Vagina (tissue), 2 donors: Measurements from ENCODE around the gene C6orf141. TPM values are rescaled to one million over a fixed set of nuclear protein-coding genes. Genes with fewer than 3 reads are reported as not detected.

Experiments used
- DNase-seq, 2 donors: peaks; one replicate each; pipeline ENCODE4 v3.0.0-alpha.2; 2017; ENCODE audit errors: extremely low spot score in 2 of 2
- H3K27ac ChIP-seq: fragments of 200-600 bp; sonication (generic); one replicate; pipeline ENCODE4 v1.5.1; 2019
- H3K27me3 ChIP-seq: fragments of 200-600 bp; sonication (generic); one replicate; pipeline ENCODE4 v1.5.1; 2019
- H3K36me3 ChIP-seq, 2 donors: fragments of 200-600 bp; sonication (generic); one replicate each; pipeline ENCODE4 v1.5.1; 2017 to 2019
- H3K4me1 ChIP-seq: fragments of 200-600 bp; sonication (generic); one replicate; pipeline ENCODE4 v1.5.1; 2019
- H3K4me3 ChIP-seq, 2 donors: fragments of 200-600 bp; sonication (generic); 1 replicate in 1 of 2; 2 replicates in 1 of 2; pipeline ENCODE4 v1.5.1; 2016 to 2019
- H3K9me3 ChIP-seq: fragments of 200-600 bp; sonication (generic); one replicate; pipeline ENCODE4 v1.5.1; 2019
- CTCF ChIP-seq, 3 experiments: fragments of 450-650 bp in 2 of 3; fragments of 200-600 bp in 1 of 3; sonication (generic) in 1 of 3; IDR thresholded peaks; one replicate each; pipeline ENCODE4 v1.5.1; 2017 to 2019; ENCODE audit warnings: antibody characterized with exemption in 3 of 3, mild to moderate bottlenecking in 2 of 3, moderate library complexity in 2 of 3
- POLR2A ChIP-seq, 2 donors: fragments of 450-650 bp; IDR thresholded peaks; one replicate each; pipeline ENCODE4 v1.6.1; 2017; ENCODE audit warnings: antibody characterized with exemption in 2 of 2, mild to moderate bottlenecking in 2 of 2, moderate library complexity in 2 of 2
- POLR2AphosphoS5 ChIP-seq, 2 donors: sonication (generic); formaldehyde crosslinking; IDR thresholded peaks; one replicate each; pipeline ENCODE4 v1.9.0; 2017; ENCODE audit warnings: antibody characterized with exemption in 2 of 2, mild to moderate bottlenecking in 2 of 2, low read depth in 1 of 2; ENCODE audit not compliant: insufficient read depth in 1 of 2
- intact Hi-C: fragments of 100-400 bp; cut with DNase I; formaldehyde crosslinking; loops from one replicate; pipeline ENCODE4 v1.15.1; 2023
- total RNA-seq: library from RNA; depleted of rRNA; stranded (reverse); fragments of >200 nt; gene quantifications from one replicate; pipeline ENCODE4 v1.2.3, GENCODE V29; 2016

The C6orf141 gene
- total RNA-seq: 14.2 TPM

GRCh38 chr6:49550492-49551077 lies at the start of gene C6orf141:
TSS of gene C6orf141 (plus strand) at chr6:49550668. CDS start at chr6:49550793, 125 bp downstream.
- intact Hi-C loops: no loop called here

GRCh38 chr6:49504666-49505065 lies 45.8 kb upstream of the C6orf141 start:
- H3K9me3 ChIP-seq: no peaks in the 10 kb centered on the region
- H3K27ac ChIP-seq: no peak overlapping the region
- no peaks in the 10 kb centered on the region for H3K4me1 ChIP-seq
- intact Hi-C loops: no loop called here
- no peaks in the 10 kb centered on the region for H3K36me3 ChIP-seq
- no peak for DNase-seq
- H3K4me3 ChIP-seq: no peak overlapping the region
- H3K27me3 ChIP-seq: no peaks in the 10 kb centered on the region
- TF ChIP-seq POLR2A (IDR thresholded peaks at IDR 0.05): no peak

More at GRCh38 chr6:49550492-49551077, at the start of gene C6orf141:
- Histone ChIP-seq H3K27ac (peak within 1 kb of the TSS; percentile 42), H3K4me1 (peaks cover 19% of the 10 kb centered on the region), H3K4me3 (peak within 1 kb of the TSS; percentile 52 to 59), H3K27me3 (no peaks in the 10 kb centered on the region), H3K9me3 (no peaks in the 10 kb centered on the region), H3K36me3 (no peaks in the 10 kb centered on the region)
- DNase-seq: no peak
- peak in 1 of 2 donors; percentile 15 for TF ChIP-seq POLR2A (IDR thresholded peaks at IDR 0.05)
- peak in 1 of 2 donors; percentile 32 for TF ChIP-seq POLR2AphosphoS5 (IDR thresholded peaks at IDR 0.05; ENCODE audit: insufficient read depth in 1 of 2, low read depth in 1 of 2)
- TF ChIP-seq CTCF (IDR thresholded peaks at IDR 0.05): no peak

GRCh38 chr6:49506569-49507111 lies 43.8 kb upstream of the C6orf141 start:
- no peak for DNase-seq

GRCh38 chr6:49509342-49509741 lies 41.1 kb upstream of the C6orf141 start:
- H3K4me1 ChIP-seq: no peaks in the 10 kb centered on the region
- no peaks in the 10 kb centered on the region for H3K9me3 ChIP-seq
- no peaks in the 10 kb centered on the region for H3K27me3 ChIP-seq
- H3K27ac ChIP-seq: no peak overlapping the region
- DNase-seq: no peak
- intact Hi-C loops: no loop called here
- TF ChIP-seq CTCF (IDR thresholded peaks at IDR 0.05) (no peak), POLR2AphosphoS5 (IDR thresholded peaks at IDR 0.05; ENCODE audit: insufficient read depth in 1 of 2, low read depth in 1 of 2) (no peak), POLR2A (IDR thresholded peaks at IDR 0.05) (no peak)
- H3K36me3 ChIP-seq: no peaks in the 10 kb centered on the region
- no peak overlapping the region for H3K4me3 ChIP-seq

More at GRCh38 chr6:49506569-49507111, 43.8 kb upstream of the C6orf141 start:
- Histone ChIP-seq H3K4me3 (no peak overlapping the region), H3K27me3 (no peaks in the 10 kb centered on the region), H3K27ac (no peak overlapping the region), H3K9me3 (no peaks in the 10 kb centered on the region), H3K36me3 (no peaks in the 10 kb centered on the region), H3K4me1 (no peaks in the 10 kb centered on the region)
- intact Hi-C loops: no loop called here
- no peak for TF ChIP-seq POLR2AphosphoS5 (IDR thresholded peaks at IDR 0.05; ENCODE audit: insufficient read depth in 1 of 2, low read depth in 1 of 2)
- no peak for TF ChIP-seq CTCF (IDR thresholded peaks at IDR 0.05)
- TF ChIP-seq POLR2A (IDR thresholded peaks at IDR 0.05): no peak

GRCh38 chr6:49513153-49513989 lies 37.1 kb upstream of the C6orf141 start:
- H3K27ac ChIP-seq: no peak overlapping the region
- H3K9me3 ChIP-seq: no peaks in the 10 kb centered on the region
- H3K36me3 ChIP-seq: no peaks in the 10 kb centered on the region
- TF ChIP-seq CTCF (IDR thresholded peaks at IDR 0.05) (no peak), POLR2AphosphoS5 (IDR thresholded peaks at IDR 0.05; ENCODE audit: insufficient read depth in 1 of 2, low read depth in 1 of 2) (no peak), POLR2A (IDR thresholded peaks at IDR 0.05) (no peak)
- H3K27me3 ChIP-seq: no peaks in the 10 kb centered on the region
- no peak for DNase-seq
- intact Hi-C loops: no loop called here
- H3K4me3 ChIP-seq: no peak overlapping the region
- no peaks in the 10 kb centered on the region for H3K4me1 ChIP-seq
